GM18520 (cell line): ENCODE measurements around the gene SLC30A3.

Experiments used
- ATAC-seq: cut with Tn5 transposase; IDR thresholded peaks from one replicate; pipeline ENCODE4 v1.9.1; 2021; ENCODE audit not compliant: unreplicated experiment

SLC30A3 gene

GRCh38 chr2:27206346-27206745 is 56.5 kb downstream of the SLC30A3 start:
- ATAC-seq = no peak

DNA sequence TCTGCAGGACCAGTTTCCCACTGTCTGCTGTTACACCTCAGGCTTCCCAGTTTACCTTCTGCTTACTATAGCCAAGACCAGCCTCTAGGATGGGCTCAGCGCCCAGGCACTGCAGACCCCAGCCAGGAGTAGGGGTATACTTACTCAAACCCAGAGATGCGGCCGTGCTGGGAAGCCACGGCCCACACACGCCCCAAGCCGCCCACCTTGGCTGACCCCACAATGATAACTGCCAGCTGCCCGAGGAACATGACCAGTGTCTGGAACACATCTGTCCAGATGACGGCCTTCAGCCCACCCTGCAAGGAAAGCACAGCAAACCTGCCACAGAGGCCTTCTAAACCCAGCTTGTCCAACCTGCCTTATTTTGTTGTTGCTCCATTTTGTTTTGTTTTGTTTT is 57.6 kb downstream of the SLC30A3 start:
- ATAC-seq = no peak

GRCh38 chr2:27204566-27204965 is 58.3 kb downstream of the SLC30A3 start:
- ATAC-seq = no peak

- ATAC-seq = no peak
These were observed 59.1 kb downstream of the SLC30A3 start for GRCh38 chr2:27203741-27204140.
